ENCODE measurements around the gene TMEM198. TPM values are rescaled to one million over a fixed set of nuclear protein-coding genes. Genes with fewer than 3 reads are reported as not detected.

Gene TMEM198
- total RNA-seq: 1.2 TPM
- polyA plus RNA-seq (ENCODE audit: insufficient read depth in 1 of 8, insufficient read length in 8 of 8, low replicate concordance in 1 of 8): 1 to 10 TPM; 2.6 to 4.6 (median 3.1) TPM
- long read RNA-seq, donor 1: 0 reads
- long read RNA-seq, donor 2: 0 reads
- long read RNA-seq, donor 3, partial matches to known transcripts: 110 of 137 reads
- long read RNA-seq, donor 3, other reads (novel, unspliced or antisense): 27 of 137 reads
- long read RNA-seq, donor 4, partial matches to known transcripts: 0 of 1 reads
- long read RNA-seq, donor 4, other reads (novel, unspliced or antisense): 0 of 1 reads
- long read RNA-seq, donor 5, partial matches to known transcripts: 259 of 283 reads
- long read RNA-seq, donor 5, other reads (novel, unspliced or antisense): 24 of 283 reads
- long read RNA-seq, donor 6, partial matches to known transcripts: 61 of 161 reads
- long read RNA-seq, donor 6, other reads (novel, unspliced or antisense): 99 of 161 reads
- long read RNA-seq, donor 7: 0 reads
- long read RNA-seq, donor 8, partial matches to known transcripts: 15 of 43 reads
- long read RNA-seq, donor 8, other reads (novel, unspliced or antisense): 28 of 43 reads
- long read RNA-seq, donor 9: 0 reads
- long read RNA-seq, donor 10: 0 reads
- long read RNA-seq, donor 11, partial matches to known transcripts: 30 of 52 reads
- long read RNA-seq, donor 11, other reads (novel, unspliced or antisense): 22 of 52 reads

- H3K36me3 ChIP-seq (ENCODE audit: control insufficient read depth, insufficient read depth, low read length): peaks cover 29% of the 10 kb centered on the region
- DNase-seq: peak; percentile 100
- peaks cover 31% of the 10 kb centered on the region for H3K4me1 ChIP-seq (ENCODE audit: control insufficient read depth, insufficient read depth, low read length)
- peak within 1 kb of the TSS; percentile 60 for H3K4me3 ChIP-seq (ENCODE audit: low read length)
- H3K27ac ChIP-seq (ENCODE audit: low read length): peak within 1 kb of the TSS; percentile 82
- H3K27me3 ChIP-seq (ENCODE audit: control insufficient read depth, insufficient read depth, low read length): peaks cover 8% of the 10 kb centered on the region
- H3K9me3 ChIP-seq (replicated peaks; ENCODE audit: control insufficient read depth, low read depth, low read length): no peaks in the 10 kb centered on the region
- WGBS (ENCODE audit: insufficient coverage): under 1% methylated on average over 75 of the region's 75 CpGs
Measured at GRCh38 chr2:219543596-219544358, at the start of gene TMEM198, which contains the start of gene CHPF. Gene TMEM198, plus strand, starts transcription at chr2:219544028. Its CDS starts 700 bp downstream, at chr2:219544728. Gene CHPF, minus strand, starts transcription at chr2:219543809. Its CDS starts 271 bp downstream, at chr2:219543538.

GRCh38 chr2:219494952-219495530 lies 48.8 kb upstream of the TMEM198 start:
- H3K36me3 ChIP-seq (ENCODE audit: control insufficient read depth, insufficient read depth, low read length): peaks cover 30% of the 10 kb centered on the region
- peaks cover 44% of the 10 kb centered on the region for H3K27me3 ChIP-seq (ENCODE audit: control insufficient read depth, insufficient read depth, low read length)
- DNase-seq: no peak
- no peaks in the 10 kb centered on the region for H3K9me3 ChIP-seq (replicated peaks; ENCODE audit: control insufficient read depth, low read depth, low read length)
- peaks cover 49% of the 10 kb centered on the region for H3K4me1 ChIP-seq (ENCODE audit: control insufficient read depth, insufficient read depth, low read length)
- 13% methylated on average over 4 of the region's 10 CpGs for WGBS (ENCODE audit: insufficient coverage)
- H3K4me3 ChIP-seq (ENCODE audit: low read length): no peak overlapping the region
- no peak overlapping the region for H3K27ac ChIP-seq (ENCODE audit: low read length)

- 10% methylated on average over 9 of the region's 14 CpGs for WGBS (ENCODE audit: insufficient coverage)
- Histone ChIP-seq H3K36me3 (ENCODE audit: control insufficient read depth, insufficient read depth, low read length) (peaks cover 24% of the 10 kb centered on the region), H3K4me1 (ENCODE audit: control insufficient read depth, insufficient read depth, low read length) (peaks cover 54% of the 10 kb centered on the region), H3K27me3 (ENCODE audit: control insufficient read depth, insufficient read depth, low read length) (peaks cover 44% of the 10 kb centered on the region), H3K9me3 (replicated peaks; ENCODE audit: control insufficient read depth, low read depth, low read length) (no peaks in the 10 kb centered on the region), H3K27ac (ENCODE audit: low read length) (peak overlapping the region; percentile 32), H3K4me3 (ENCODE audit: low read length) (no peak overlapping the region)
- peak; percentile 83 for DNase-seq
Measured at GRCh38 chr2:219495531-219496122, 48.2 kb upstream of the TMEM198 start.

- 24% methylated on average over 13 of the region's 20 CpGs for WGBS (ENCODE audit: insufficient coverage)
- peaks cover 59% of the 10 kb centered on the region for H3K4me1 ChIP-seq (ENCODE audit: control insufficient read depth, insufficient read depth, low read length)
- H3K9me3 ChIP-seq (replicated peaks; ENCODE audit: control insufficient read depth, low read depth, low read length): no peaks in the 10 kb centered on the region
- H3K27me3 ChIP-seq (ENCODE audit: control insufficient read depth, insufficient read depth, low read length): peaks cover 44% of the 10 kb centered on the region
- H3K4me3 ChIP-seq (ENCODE audit: low read length): no peak overlapping the region
- peak overlapping the region; percentile 48 for H3K27ac ChIP-seq (ENCODE audit: low read length)
- DNase-seq: peak; percentile 26
- peaks cover 18% of the 10 kb centered on the region for H3K36me3 ChIP-seq (ENCODE audit: control insufficient read depth, insufficient read depth, low read length)
Measured at GRCh38 chr2:219496247-219496824, 47.5 kb upstream of the TMEM198 start.

GRCh38 chr2:219496825-219497494 lies 46.9 kb upstream of the TMEM198 start:
- Histone ChIP-seq H3K9me3 (replicated peaks; ENCODE audit: control insufficient read depth, low read depth, low read length) (no peaks in the 10 kb centered on the region), H3K27ac (ENCODE audit: low read length) (peak overlapping the region; percentile 98), H3K4me1 (ENCODE audit: control insufficient read depth, insufficient read depth, low read length) (peaks cover 65% of the 10 kb centered on the region), H3K27me3 (ENCODE audit: control insufficient read depth, insufficient read depth, low read length) (peaks cover 44% of the 10 kb centered on the region), H3K4me3 (ENCODE audit: low read length) (no peak overlapping the region), H3K36me3 (ENCODE audit: control insufficient read depth, insufficient read depth, low read length) (peaks cover 22% of the 10 kb centered on the region)
- DNase-seq: peak; percentile 53
- 5% methylated on average over 57 of the region's 61 CpGs for whole genome bisulfite sequencing (ENCODE audit: insufficient coverage)

GRCh38 chr2:219497495-219498279 lies 46.1 kb upstream of the TMEM198 start:
- DNase-seq: peak; percentile 91
- no peaks in the 10 kb centered on the region for H3K9me3 ChIP-seq (replicated peaks; ENCODE audit: control insufficient read depth, low read depth, low read length)
- peak overlapping the region; percentile 74 for H3K4me3 ChIP-seq (ENCODE audit: low read length)
- peaks cover 44% of the 10 kb centered on the region for H3K27me3 ChIP-seq (ENCODE audit: control insufficient read depth, insufficient read depth, low read length)
- peaks cover 72% of the 10 kb centered on the region for H3K4me1 ChIP-seq (ENCODE audit: control insufficient read depth, insufficient read depth, low read length)
- peak overlapping the region; percentile 98 for H3K27ac ChIP-seq (ENCODE audit: low read length)
- peaks cover 22% of the 10 kb centered on the region for H3K36me3 ChIP-seq (ENCODE audit: control insufficient read depth, insufficient read depth, low read length)
- 3% methylated on average over 59 of the region's 59 CpGs for WGBS (ENCODE audit: insufficient coverage)

- peak; percentile 99 for DNase-seq
- H3K27ac ChIP-seq (ENCODE audit: low read length): peak within 1 kb of the TSS; percentile 98
- H3K27me3 ChIP-seq (ENCODE audit: control insufficient read depth, insufficient read depth, low read length): peaks cover 43% of the 10 kb centered on the region
- H3K4me3 ChIP-seq (ENCODE audit: low read length): peak within 1 kb of the TSS; percentile 74
- H3K4me1 ChIP-seq (ENCODE audit: control insufficient read depth, insufficient read depth, low read length): peaks cover 73% of the 10 kb centered on the region
- WGBS (ENCODE audit: insufficient coverage): 0% methylated on average over 46 of the region's 49 CpGs
- peaks cover 22% of the 10 kb centered on the region for H3K36me3 ChIP-seq (ENCODE audit: control insufficient read depth, insufficient read depth, low read length)
- no peaks in the 10 kb centered on the region for H3K9me3 ChIP-seq (replicated peaks; ENCODE audit: control insufficient read depth, low read depth, low read length)
Measured at GRCh38 chr2:219498280-219499057, 45.4 kb upstream of the TMEM198 start, which contains the start of gene GMPPA. Gene GMPPA, plus strand, starts transcription at chr2:219498891. Its CDS starts 1,085 bp downstream, at chr2:219499976.

GRCh38 chr2:219499058-219499307 lies 44.8 kb upstream of the TMEM198 start:
- no peak for DNase-seq
- WGBS (ENCODE audit: insufficient coverage): 0% methylated on average over 3 of the region's 3 CpGs
- H3K4me3 ChIP-seq (ENCODE audit: low read length): peak overlapping the region; percentile 74
- peaks cover 26% of the 10 kb centered on the region for H3K36me3 ChIP-seq (ENCODE audit: control insufficient read depth, insufficient read depth, low read length)
- H3K27me3 ChIP-seq (ENCODE audit: control insufficient read depth, insufficient read depth, low read length): peaks cover 39% of the 10 kb centered on the region
- peak overlapping the region; percentile 98 for H3K27ac ChIP-seq (ENCODE audit: low read length)
- no peaks in the 10 kb centered on the region for H3K9me3 ChIP-seq (replicated peaks; ENCODE audit: control insufficient read depth, low read depth, low read length)
- peaks cover 73% of the 10 kb centered on the region for H3K4me1 ChIP-seq (ENCODE audit: control insufficient read depth, insufficient read depth, low read length)
